HFFc6 (cell line): ENCODE data around the gene CTXND1. TPM values are rescaled to one million over a fixed set of nuclear protein-coding genes. Genes with fewer than 3 reads are reported as not detected.

Experiments
- DNase-seq: peaks from one replicate; pipeline ENCODE4 v3.0.0-alpha.2; 2018
- H3K27ac Mint-ChIP-seq: 2 replicates; pipeline ENCODE4 v1.8.0; 2020; ENCODE audit warnings: mild to moderate bottlenecking, mixed read lengths
- H3K27me3 Mint-ChIP-seq: 2 replicates; pipeline ENCODE4 v1.8.0; 2021; ENCODE audit warnings: mild to moderate bottlenecking, moderate library complexity, mixed read lengths; ENCODE audit not compliant: insufficient read depth
- H3K36me3 Mint-ChIP-seq: 2 replicates; pipeline ENCODE4 v1.8.0; 2021; ENCODE audit warnings: low read depth, mixed read lengths
- H3K4me1 Mint-ChIP-seq: 2 replicates; pipeline ENCODE4 v1.8.0; 2020; ENCODE audit warnings: low read depth, mixed read lengths
- H3K4me3 Mint-ChIP-seq: 2 replicates; pipeline ENCODE4 v1.8.0; 2020; ENCODE audit warnings: mild to moderate bottlenecking, moderate library complexity, mixed read lengths
- H3K9me3 Mint-ChIP-seq: 2 replicates; pipeline ENCODE4 v1.8.0; 2020; ENCODE audit warnings: mild to moderate bottlenecking, mixed read lengths
- total RNA-seq, 6 experiments: library from RNA; stranded (reverse); fragmentation: NEBNext Ultra II Directional; extraction: Animal tissue kit (Norgen Biotek cat#: 25700); gene quantifications; 2 replicates in 1 of 6; 3 replicates in 5 of 6; pipeline ENCODE4 v1.2.3, GENCODE V29; 2021
- TF ChIP-seq, protein P1 (sequence below): fragments of 200-600 bp; sonication (generic); IDR thresholded peaks from 2 replicates; pipeline ENCODE4 v1.5.0; 2021; ENCODE audit warnings: antibody characterized with exemption, mild to moderate bottlenecking

Gene CTXND1
- total RNA-seq, 6 experiments from 2014 or later, result not detected

DNA sequence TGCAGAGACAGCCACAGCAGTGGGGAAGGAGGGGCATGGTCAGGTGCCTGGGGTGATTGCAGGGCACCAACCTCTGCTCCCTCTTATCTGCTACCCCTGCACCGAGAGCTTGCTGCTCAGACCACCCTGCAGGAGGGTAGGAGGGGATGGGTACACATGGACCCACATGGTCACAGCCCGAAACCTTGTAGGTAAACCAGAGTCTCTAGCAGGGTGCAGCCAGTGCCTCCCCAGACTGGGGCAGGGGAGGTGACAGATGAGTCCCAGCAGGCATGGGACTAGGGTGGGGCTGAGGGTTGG, 50.0 kb downstream of the CTXND1 start:
- DNase-seq, result no peak
- no peak overlapping the region for H3K27ac Mint-ChIP-seq
- H3K4me3 Mint-ChIP-seq, result no peak overlapping the region
- no peaks in the 10 kb centered on the region for H3K9me3 Mint-ChIP-seq
- H3K36me3 Mint-ChIP-seq, result no peaks in the 10 kb centered on the region
- TF ChIP-seq, protein P1, sequence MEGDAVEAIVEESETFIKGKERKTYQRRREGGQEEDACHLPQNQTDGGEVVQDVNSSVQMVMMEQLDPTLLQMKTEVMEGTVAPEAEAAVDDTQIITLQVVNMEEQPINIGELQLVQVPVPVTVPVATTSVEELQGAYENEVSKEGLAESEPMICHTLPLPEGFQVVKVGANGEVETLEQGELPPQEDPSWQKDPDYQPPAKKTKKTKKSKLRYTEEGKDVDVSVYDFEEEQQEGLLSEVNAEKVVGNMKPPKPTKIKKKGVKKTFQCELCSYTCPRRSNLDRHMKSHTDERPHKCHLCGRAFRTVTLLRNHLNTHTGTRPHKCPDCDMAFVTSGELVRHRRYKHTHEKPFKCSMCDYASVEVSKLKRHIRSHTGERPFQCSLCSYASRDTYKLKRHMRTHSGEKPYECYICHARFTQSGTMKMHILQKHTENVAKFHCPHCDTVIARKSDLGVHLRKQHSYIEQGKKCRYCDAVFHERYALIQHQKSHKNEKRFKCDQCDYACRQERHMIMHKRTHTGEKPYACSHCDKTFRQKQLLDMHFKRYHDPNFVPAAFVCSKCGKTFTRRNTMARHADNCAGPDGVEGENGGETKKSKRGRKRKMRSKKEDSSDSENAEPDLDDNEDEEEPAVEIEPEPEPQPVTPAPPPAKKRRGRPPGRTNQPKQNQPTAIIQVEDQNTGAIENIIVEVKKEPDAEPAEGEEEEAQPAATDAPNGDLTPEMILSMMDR, result no peak
- H3K4me1 Mint-ChIP-seq, result no peaks in the 10 kb centered on the region
- H3K27me3 Mint-ChIP-seq, result peaks cover 19% of the 10 kb centered on the region

DNA sequence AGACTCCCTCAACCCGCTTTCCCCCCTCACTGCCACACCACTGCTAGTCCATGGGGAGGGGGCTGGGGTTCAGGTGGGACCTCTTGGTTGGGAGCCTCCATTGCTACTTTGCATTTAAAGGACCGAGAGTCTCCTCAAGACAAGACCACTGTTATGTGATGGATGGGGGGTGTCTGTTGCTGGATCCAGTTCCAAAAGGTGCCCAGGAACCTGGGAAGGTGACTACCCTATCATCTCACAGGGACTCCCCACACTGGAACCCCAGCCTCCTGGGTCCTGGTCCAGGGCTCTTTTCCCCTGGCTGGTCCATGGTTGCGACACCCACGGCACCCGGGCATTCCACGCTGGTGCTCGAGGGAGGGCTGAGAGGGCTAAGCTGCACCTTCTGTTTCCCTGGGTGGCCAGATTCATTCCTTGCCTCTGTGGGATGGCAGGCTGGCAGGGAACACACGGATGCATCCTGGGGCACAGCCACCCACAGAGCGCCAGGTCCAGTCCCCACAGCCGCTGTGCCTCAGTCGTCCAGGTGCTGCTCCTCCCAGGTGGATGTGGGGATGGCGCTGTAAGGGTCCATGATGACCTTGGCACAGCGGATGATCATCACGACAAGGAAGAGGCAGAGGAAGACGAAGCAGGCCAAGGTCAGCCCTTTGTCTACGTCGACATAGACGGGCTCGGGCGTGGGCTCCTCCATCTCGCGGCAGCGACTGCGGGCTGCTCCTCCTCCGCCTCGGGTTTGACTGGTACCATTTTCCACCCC, 50.6 kb downstream of the CTXND1 start:
- DNase-seq, result no peak
- H3K4me3 Mint-ChIP-seq, result no peak overlapping the region
- peaks cover 19% of the 10 kb centered on the region for H3K27me3 Mint-ChIP-seq
- H3K4me1 Mint-ChIP-seq, result no peaks in the 10 kb centered on the region
- no peaks in the 10 kb centered on the region for H3K9me3 Mint-ChIP-seq
- H3K27ac Mint-ChIP-seq, result no peak overlapping the region
- H3K36me3 Mint-ChIP-seq, result no peaks in the 10 kb centered on the region
- TF ChIP-seq, protein P1, result no peak

DNA sequence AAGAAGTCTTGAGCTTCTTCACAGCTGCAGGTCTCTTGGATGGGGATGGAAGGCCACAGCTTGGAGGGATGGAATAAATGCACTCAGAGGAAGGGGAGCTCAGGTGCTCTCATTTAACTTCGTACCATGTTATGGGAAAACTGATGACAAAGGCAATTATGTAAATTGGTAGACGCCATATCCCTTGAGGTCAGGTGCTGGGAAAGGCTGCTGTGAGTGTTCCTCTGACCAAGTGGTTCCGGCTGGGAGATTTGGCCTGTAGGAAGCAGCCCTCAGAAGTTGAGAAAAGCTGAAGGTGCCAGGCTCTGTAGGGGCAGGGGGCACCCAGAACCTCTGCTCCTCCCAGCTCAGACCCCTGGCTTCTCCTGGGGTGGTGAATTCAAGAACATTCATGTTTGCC, 52.1 kb downstream of the CTXND1 start:
- Mint-ChIP-seq H3K4me1 (no peaks in the 10 kb centered on the region), H3K36me3 (no peaks in the 10 kb centered on the region), H3K4me3 (no peak overlapping the region), H3K27me3 (peaks cover 19% of the 10 kb centered on the region), H3K9me3 (no peaks in the 10 kb centered on the region), H3K27ac (no peak overlapping the region)
- no peak for DNase-seq
- TF ChIP-seq, protein P1, result no peak

DNA sequence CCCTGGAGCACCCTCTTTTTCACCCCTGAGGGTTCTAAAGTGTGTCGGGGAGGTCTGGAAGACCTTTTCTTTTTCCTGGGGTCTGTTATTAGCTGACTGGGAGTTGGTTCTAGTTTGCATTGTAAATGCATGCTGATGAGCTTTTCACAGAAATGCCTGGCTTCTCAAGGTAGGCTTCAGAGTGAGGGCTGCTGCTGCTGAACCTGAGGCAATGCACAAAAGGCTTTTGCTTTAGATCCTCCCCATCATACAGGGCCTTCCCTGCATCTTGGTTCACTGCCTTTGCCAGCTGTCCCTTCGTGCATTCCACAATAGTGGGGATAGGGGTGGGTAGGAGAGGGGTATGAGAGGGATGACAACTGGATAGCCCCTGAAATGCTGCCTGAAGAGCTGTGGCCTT, 52.6 kb downstream of the CTXND1 start:
- H3K27me3 Mint-ChIP-seq, result peaks cover 19% of the 10 kb centered on the region
- no peaks in the 10 kb centered on the region for H3K36me3 Mint-ChIP-seq
- H3K4me3 Mint-ChIP-seq, result no peak overlapping the region
- TF ChIP-seq, protein P1, result no peak
- no peaks in the 10 kb centered on the region for H3K9me3 Mint-ChIP-seq
- no peak overlapping the region for H3K27ac Mint-ChIP-seq
- no peaks in the 10 kb centered on the region for H3K4me1 Mint-ChIP-seq
- no peak for DNase-seq

DNA sequence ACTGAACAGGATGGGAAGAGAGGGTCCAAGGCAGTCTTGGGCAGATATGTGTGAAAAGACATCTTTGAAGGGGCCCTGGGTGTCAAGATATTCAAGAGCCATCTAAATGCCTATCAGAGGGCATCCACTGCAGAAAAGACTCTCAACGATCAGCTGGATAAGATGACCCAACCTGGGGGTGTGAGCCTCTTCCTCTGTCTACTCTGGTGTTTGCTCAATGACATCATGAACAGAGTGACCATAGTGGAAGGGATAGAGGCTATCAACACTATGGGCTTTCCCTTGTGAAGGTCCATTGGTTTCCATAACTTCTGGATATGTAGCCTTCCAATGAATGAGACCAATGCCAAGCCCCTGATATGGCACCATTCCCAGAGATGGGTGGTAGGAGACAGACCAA, 57.1 kb downstream of the CTXND1 start:
- Mint-ChIP-seq H3K27me3 (peaks cover 10% of the 10 kb centered on the region), H3K9me3 (no peaks in the 10 kb centered on the region), H3K27ac (no peak overlapping the region), H3K4me3 (no peak overlapping the region), H3K36me3 (no peaks in the 10 kb centered on the region), H3K4me1 (no peaks in the 10 kb centered on the region)
- TF ChIP-seq, protein P1, result no peak
- DNase-seq, result no peak
